Activated T-helper 1 cell treated with anti-CD3 and anti-CD28 coated beads, Interleukin-2, amount 50 U/mL, for 16 hours (primary cell): ENCODE measurements around the gene INSYN2A.

Experiments used
- DNase-seq, 2 donors: peaks; one replicate each; pipeline ENCODE4 v3.0.0-alpha.2; 2020; ENCODE audit warnings: low read depth in 1 of 2, low spot score in 1 of 2

The INSYN2A gene

GRCh38 chr10:127154831-127155620, 41.4 kb downstream of the INSYN2A start:
- no peak for DNase-seq

GRCh38 chr10:127153181-127153580, 43.2 kb downstream of the INSYN2A start:
- DNase-seq: no peak

GRCh38 chr10:127151981-127152699, 44.3 kb downstream of the INSYN2A start:
- DNase-seq: no peak

GRCh38 chr10:127151541-127151940, 44.9 kb downstream of the INSYN2A start:
- DNase-seq: no peak

GRCh38 chr10:127150136-127150535, 46.3 kb downstream of the INSYN2A start:
- no peak for DNase-seq

- no peak for DNase-seq
Measured at GRCh38 chr10:127149501-127150081, 46.8 kb downstream of the INSYN2A start.

GRCh38 chr10:127148933-127149220, 47.5 kb downstream of the INSYN2A start:
- no peak for DNase-seq

GRCh38 chr10:127148066-127148932, 48.1 kb downstream of the INSYN2A start:
- DNase-seq: no peak

- DNase-seq: no peak
Measured at GRCh38 chr10:127146661-127147060, 49.7 kb downstream of the INSYN2A start.
